K562 (cell line): Measurements from ENCODE around the gene C21orf58. TPM values are rescaled to one million over a fixed set of nuclear protein-coding genes. Genes with fewer than 3 reads are reported as not detected.

Source experiments
- BCL6 ChIP-seq: fragments of 250-450 bp; sonication (Bioruptor Pico); IDR thresholded peaks from 2 replicates; pipeline ENCODE4 v1.4.0; 2020
- BRD9 ChIP-seq: fragments of 450-650 bp; IDR thresholded peaks from 2 replicates; pipeline ENCODE4 v1.6.1; 2018; ENCODE audit warnings: low read depth; ENCODE audit not compliant: partially characterized antibody
- ETS2 ChIP-seq: IDR thresholded peaks from 2 replicates; pipeline ENCODE4 v1.6.1; 2016; ENCODE audit warnings: borderline replicate concordance, missing genetic modification characterization, mild to moderate bottlenecking, moderate library complexity, missing compliant biosample characterization; ENCODE audit not compliant: poor library complexity, severe bottlenecking
- FIP1L1 ChIP-seq: fragments of 200-400 bp; formaldehyde crosslinking; IDR thresholded peaks from 2 replicates; pipeline ENCODE4 v1.6.1; 2018; ENCODE audit warnings: mild to moderate bottlenecking, low read depth, low read length; ENCODE audit not compliant: poor library complexity, severe bottlenecking
- HNRNPK ChIP-seq: fragments of 200-400 bp; formaldehyde crosslinking; IDR thresholded peaks from one replicate; pipeline ENCODE4 v1.6.1; 2018; ENCODE audit warnings: mild to moderate bottlenecking, low read depth, low read length; ENCODE audit not compliant: poor library complexity, severe bottlenecking
- ILF3 ChIP-seq: fragments of 450-650 bp; IDR thresholded peaks from 2 replicates; pipeline ENCODE4 v1.6.1; 2018; ENCODE audit warnings: antibody characterized with exemption, mild to moderate bottlenecking, moderate library complexity, borderline replicate concordance
- MCM5 ChIP-seq: fragments of 450-650 bp; IDR thresholded peaks from 2 replicates; pipeline ENCODE4 v1.6.1; 2016; ENCODE audit warnings: low read depth
- MITF ChIP-seq: IDR thresholded peaks from 2 replicates; pipeline ENCODE4 v1.6.1; 2014; ENCODE audit warnings: antibody characterized with exemption
- NKRF ChIP-seq: fragments of 450-650 bp; IDR thresholded peaks from 2 replicates; pipeline ENCODE4 v1.6.1; 2016; ENCODE audit warnings: borderline replicate concordance
- PHB ChIP-seq: fragments of 250-450 bp; sonication (Bioruptor Pico); IDR thresholded peaks from 2 replicates; pipeline ENCODE4 v1.5.0; 2021
- PHTF2 ChIP-seq: fragments of 250-450 bp; sonication (Bioruptor Pico); IDR thresholded peaks from 2 replicates; pipeline ENCODE4 v1.5.0; 2021; ENCODE audit warnings: mild to moderate bottlenecking
- POLR3A ChIP-seq: IDR thresholded peaks from 2 replicates; pipeline ENCODE4 v1.6.1; 2011; ENCODE audit warnings: borderline replicate concordance, mild to moderate bottlenecking, moderate library complexity; ENCODE audit not compliant: insufficient read length, insufficient read depth; ENCODE audit errors: extremely low read depth
- TCF7 ChIP-seq: sonication (generic); IDR thresholded peaks from 2 replicates; pipeline ENCODE4 v1.6.1; 2016; ENCODE audit warnings: antibody characterized with exemption, borderline replicate concordance
- U2AF2 ChIP-seq: fragments of 200-400 bp; formaldehyde crosslinking; optimal IDR thresholded peaks from 2 replicates; pipeline ENCODE3; 2017; ENCODE audit warnings: low read depth, mild to moderate bottlenecking, low read length
- USF1 ChIP-seq: sonication (generic); formaldehyde crosslinking; IDR thresholded peaks from 2 replicates; pipeline ENCODE4 v1.9.0; 2022; ENCODE audit warnings: mild to moderate bottlenecking, missing genetic modification reagents
- WHSC1 ChIP-seq: IDR thresholded peaks from one replicate; pipeline ENCODE4 v1.6.1; 2012; ENCODE audit warnings: low read length, control low read depth, inconsistent platforms
- XRCC3 ChIP-seq: fragments of 450-650 bp; IDR thresholded peaks from 2 replicates; pipeline ENCODE4 v1.6.1; 2017; ENCODE audit warnings: mild to moderate bottlenecking, moderate library complexity
- ZFP1 ChIP-seq: fragments of 450-650 bp; formaldehyde crosslinking; IDR thresholded peaks from 2 replicates; pipeline ENCODE4 v1.4.0; 2020; ENCODE audit warnings: mild to moderate bottlenecking, mixed read lengths
- polyA plus RNA-seq, 8 experiments: library from polyadenylated mRNA; depleted of rRNA in 4 of 8; stranded (reverse) in 5 of 8; unstranded in 3 of 8; fragments of >200 nt; fragmentation: Nextera tagmentation in 2 of 8; fragmentation: Illumina TruSeq in 1 of 8; extraction: Ambion mirVana in 2 of 8; extraction: Trizol in 1 of 8; gene quantifications; 2 replicates each; pipeline versions ENCODE4 v1.2.1 to v1.2.3, GENCODE V29; 2011 to 2014; ENCODE audit warnings: inconsistent platforms in 1 of 8, missing spikeins in 1 of 8
- total RNA-seq, 7 experiments: library from RNA; depleted of rRNA in 6 of 7; stranded (reverse); fragments of >200 nt in 6 of 7; fragmentation: Illumina TruSeq in 2 of 7; extraction: Trizol in 2 of 7; gene quantifications; 2 replicates each; pipeline versions ENCODE4 v1.2.1 to v1.2.3, GENCODE V29; 2011 to 2021; ENCODE audit warnings: low replicate concordance in 1 of 7
- TF ChIP-seq, protein P1 (sequence below): fragments of 250-450 bp; sonication (Bioruptor Pico); IDR thresholded peaks from 2 replicates; pipeline ENCODE4 v1.5.0; 2022; ENCODE audit warnings: mild to moderate bottlenecking
- TF ChIP-seq, protein P2 (sequence below): sonication (generic); formaldehyde crosslinking; IDR thresholded peaks from 2 replicates; pipeline ENCODE4 v1.8.0; 2022; ENCODE audit warnings: missing genetic modification reagents, mild to moderate bottlenecking, borderline replicate concordance

The C21orf58 gene
- total and polyA plus RNA-seq, 9 of the 15 experiments (the other 6 are each of a cell fraction or from before 2014, with no cell fraction given): 1.2 to 30.5 (median 12.4) TPM

DNA sequence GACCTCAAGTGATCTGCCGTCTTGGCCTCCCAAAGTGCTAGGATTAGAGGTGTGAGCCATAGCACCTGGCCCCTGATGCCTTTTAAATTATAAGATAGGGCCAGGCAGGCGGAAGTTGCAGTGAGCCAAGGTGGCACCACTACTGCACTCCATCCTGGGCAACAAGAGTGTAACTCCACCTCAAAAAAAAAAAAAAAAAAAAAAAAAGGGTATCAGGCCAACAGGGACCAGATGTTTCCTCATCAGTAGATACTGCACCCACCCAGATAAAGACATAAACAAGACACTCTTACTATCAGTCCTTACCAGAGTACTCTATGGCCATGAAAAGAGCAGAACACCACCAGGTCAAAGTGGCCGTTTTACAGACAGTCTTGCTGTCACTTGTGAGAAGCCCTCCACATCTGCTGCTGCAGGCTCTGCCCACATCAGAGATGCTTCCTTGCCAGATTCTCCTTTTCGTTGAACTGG is 3.3 kb downstream of the C21orf58 start (continued):
- TF ChIP-seq USF1 (CRISPR knock-in tag) (no peak), PHB (CRISPR knock-in tag) (no peak), FIP1L1 (no peak), HNRNPK (no peak), POLR3A (no peak), WHSC1 (no peak), NKRF (peak; percentile 72; the same call in 1 of the 2 replicates), TCF7 (0 out of 2 replicates have a peak, but pooled peaks have one; percentile 38), ILF3 (no peak), BCL6 (CRISPR knock-in tag) (no peak), U2AF2 (no peak), BRD9 (peak; percentile 87), ZFP1 (CRISPR knock-in tag) (no peak), ETS2 (tag) (no peak), MITF (peak; percentile 53; the same call in 1 of the 2 replicates), MCM5 (no peak), XRCC3 (no peak), PHTF2 (CRISPR knock-in tag) (no peak)
- TF ChIP-seq, protein P1, sequence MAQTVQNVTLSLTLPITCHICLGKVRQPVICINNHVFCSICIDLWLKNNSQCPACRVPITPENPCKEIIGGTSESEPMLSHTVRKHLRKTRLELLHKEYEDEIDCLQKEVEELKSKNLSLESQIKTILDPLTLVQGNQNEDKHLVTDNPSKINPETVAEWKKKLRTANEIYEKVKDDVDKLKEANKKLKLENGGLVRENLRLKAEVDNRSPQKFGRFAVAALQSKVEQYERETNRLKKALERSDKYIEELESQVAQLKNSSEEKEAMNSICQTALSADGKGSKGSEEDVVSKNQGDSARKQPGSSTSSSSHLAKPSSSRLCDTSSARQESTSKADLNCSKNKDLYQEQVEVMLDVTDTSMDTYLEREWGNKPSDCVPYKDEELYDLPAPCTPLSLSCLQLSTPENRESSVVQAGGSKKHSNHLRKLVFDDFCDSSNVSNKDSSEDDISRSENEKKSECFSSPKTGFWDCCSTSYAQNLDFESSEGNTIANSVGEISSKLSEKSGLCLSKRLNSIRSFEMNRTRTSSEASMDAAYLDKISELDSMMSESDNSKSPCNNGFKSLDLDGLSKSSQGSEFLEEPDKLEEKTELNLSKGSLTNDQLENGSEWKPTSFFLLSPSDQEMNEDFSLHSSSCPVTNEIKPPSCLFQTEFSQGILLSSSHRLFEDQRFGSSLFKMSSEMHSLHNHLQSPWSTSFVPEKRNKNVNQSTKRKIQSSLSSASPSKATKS (CRISPR knock-in tag): no peak
- TF ChIP-seq, protein P2, sequence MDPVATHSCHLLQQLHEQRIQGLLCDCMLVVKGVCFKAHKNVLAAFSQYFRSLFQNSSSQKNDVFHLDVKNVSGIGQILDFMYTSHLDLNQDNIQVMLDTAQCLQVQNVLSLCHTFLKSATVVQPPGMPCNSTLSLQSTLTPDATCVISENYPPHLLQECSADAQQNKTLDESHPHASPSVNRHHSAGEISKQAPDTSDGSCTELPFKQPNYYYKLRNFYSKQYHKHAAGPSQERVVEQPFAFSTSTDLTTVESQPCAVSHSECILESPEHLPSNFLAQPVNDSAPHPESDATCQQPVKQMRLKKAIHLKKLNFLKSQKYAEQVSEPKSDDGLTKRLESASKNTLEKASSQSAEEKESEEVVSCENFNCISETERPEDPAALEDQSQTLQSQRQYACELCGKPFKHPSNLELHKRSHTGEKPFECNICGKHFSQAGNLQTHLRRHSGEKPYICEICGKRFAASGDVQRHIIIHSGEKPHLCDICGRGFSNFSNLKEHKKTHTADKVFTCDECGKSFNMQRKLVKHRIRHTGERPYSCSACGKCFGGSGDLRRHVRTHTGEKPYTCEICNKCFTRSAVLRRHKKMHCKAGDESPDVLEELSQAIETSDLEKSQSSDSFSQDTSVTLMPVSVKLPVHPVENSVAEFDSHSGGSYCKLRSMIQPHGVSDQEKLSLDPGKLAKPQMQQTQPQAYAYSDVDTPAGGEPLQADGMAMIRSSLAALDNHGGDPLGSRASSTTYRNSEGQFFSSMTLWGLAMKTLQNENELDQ (CRISPR knock-in tag): no peak
